SK-N-SH treated with all-trans-retinoic acid at 6 μM for 48 hours (cell line): ENCODE results near the gene NUFIP1.

Source experiments
- ATAC-seq: fragments of 200-7000 bp; cut with Tn5 transposase; 3 replicates; pipeline ENCODE4 v1.9.1; 2020; ENCODE audit warnings: mild to moderate bottlenecking, moderate library complexity
- ARNTL ChIP-seq: fragments of 450-650 bp; formaldehyde crosslinking; IDR thresholded peaks from 2 replicates; pipeline ENCODE4 v1.5.0; 2020; ENCODE audit warnings: low read depth, mild to moderate bottlenecking, moderate library complexity, borderline replicate concordance
- BACH2 ChIP-seq: fragments of 250-450 bp; sonication (Bioruptor Pico); IDR thresholded peaks from 2 replicates; pipeline ENCODE4 v1.9.0; 2021; ENCODE audit warnings: mild to moderate bottlenecking, borderline replicate concordance
- CSDC2 ChIP-seq: fragments of 250-450 bp; sonication (Bioruptor Pico); IDR thresholded peaks from 2 replicates; pipeline ENCODE4 v1.5.0; 2020; ENCODE audit warnings: mild to moderate bottlenecking, moderate library complexity
- CSRNP3 ChIP-seq: fragments of 250-450 bp; sonication (Bioruptor Pico); IDR thresholded peaks from 2 replicates; pipeline ENCODE4 v1.5.1; 2021; ENCODE audit warnings: mild to moderate bottlenecking, moderate library complexity
- GLIS3 ChIP-seq: fragments of 250-450 bp; sonication (Bioruptor Pico); IDR thresholded peaks from 2 replicates; pipeline ENCODE4 v1.5.0; 2020; ENCODE audit warnings: mild to moderate bottlenecking, moderate library complexity
- ISL1 ChIP-seq: fragments of 250-450 bp; sonication (Bioruptor Pico); IDR thresholded peaks from 2 replicates; pipeline ENCODE4 v2.1.2; 2022; ENCODE audit warnings: mild to moderate bottlenecking, moderate library complexity
- OSR1 ChIP-seq: fragments of 250-450 bp; sonication (Bioruptor Pico); IDR thresholded peaks from 2 replicates; pipeline ENCODE4 v1.8.0; 2022; ENCODE audit warnings: moderate library complexity, mild to moderate bottlenecking, inconsistent platforms
- PPARA ChIP-seq: fragments of 250-450 bp; sonication (Bioruptor Pico); IDR thresholded peaks from 2 replicates; pipeline ENCODE4 v1.5.0; 2020; ENCODE audit warnings: mild to moderate bottlenecking, borderline replicate concordance
- RARB ChIP-seq: fragments of 250-450 bp; sonication (Bioruptor Pico); IDR thresholded peaks from 2 replicates; pipeline ENCODE4 v1.8.0; 2021; ENCODE audit warnings: mild to moderate bottlenecking, moderate library complexity
- SNAI2 ChIP-seq: fragments of 250-450 bp; sonication (Bioruptor Pico); IDR thresholded peaks from 2 replicates; pipeline ENCODE4 v1.5.0; 2020; ENCODE audit warnings: mild to moderate bottlenecking, moderate library complexity
- TCF4 ChIP-seq: fragments of 250-450 bp; sonication (Bioruptor Pico); IDR thresholded peaks from 2 replicates; pipeline ENCODE4 v1.8.0; 2021; ENCODE audit warnings: mild to moderate bottlenecking, moderate library complexity, borderline replicate concordance
- TOX ChIP-seq: fragments of 250-450 bp; sonication (Bioruptor Pico); IDR thresholded peaks from 2 replicates; pipeline ENCODE4 v1.8.0; 2021; ENCODE audit warnings: mild to moderate bottlenecking, moderate library complexity, borderline replicate concordance
- ZC3H10 ChIP-seq: fragments of 250-450 bp; sonication (Bioruptor Pico); IDR thresholded peaks from 2 replicates; pipeline ENCODE4 v1.5.1; 2021; ENCODE audit warnings: mild to moderate bottlenecking, moderate library complexity
- ZFP3 ChIP-seq: fragments of 250-450 bp; sonication (Bioruptor Pico); IDR thresholded peaks from 2 replicates; pipeline ENCODE4 v1.5.0; 2020; ENCODE audit warnings: mild to moderate bottlenecking, moderate library complexity
- ZFP30 ChIP-seq: fragments of 450-650 bp; formaldehyde crosslinking; IDR thresholded peaks from 2 replicates; pipeline ENCODE4 v1.5.0; 2022; ENCODE audit warnings: mild to moderate bottlenecking, moderate library complexity
- ZNF565 ChIP-seq: fragments of 450-650 bp; formaldehyde crosslinking; conservative IDR thresholded peaks from 2 replicates; pipeline ENCODE4 v1.5.0; 2020; ENCODE audit warnings: low read depth, mild to moderate bottlenecking, moderate library complexity
- ZNF70 ChIP-seq: fragments of 450-650 bp; formaldehyde crosslinking; IDR thresholded peaks from 2 replicates; pipeline ENCODE4 v1.5.0; 2020; ENCODE audit warnings: mild to moderate bottlenecking, moderate library complexity
- ZNF8 ChIP-seq: fragments of 450-650 bp; formaldehyde crosslinking; IDR thresholded peaks from 2 replicates; pipeline ENCODE4 v1.5.0; 2020; ENCODE audit warnings: mild to moderate bottlenecking, moderate library complexity
- TF ChIP-seq, protein P1 (sequence below): fragments of 250-450 bp; sonication (Bioruptor Pico); IDR thresholded peaks from 2 replicates; pipeline ENCODE4 v1.5.1; 2020; ENCODE audit warnings: low read depth, mild to moderate bottlenecking, moderate library complexity
- TF ChIP-seq, protein P2 (sequence below): fragments of 250-450 bp; sonication (Bioruptor Pico); IDR thresholded peaks from 2 replicates; pipeline ENCODE4 v1.8.0; 2021; ENCODE audit warnings: low read depth, mild to moderate bottlenecking, moderate library complexity, borderline replicate concordance
- TF ChIP-seq, protein P3 (sequence below): fragments of 250-450 bp; sonication (Bioruptor Pico); IDR thresholded peaks from 2 replicates; pipeline ENCODE4 v1.8.0; 2020; ENCODE audit warnings: mild to moderate bottlenecking, moderate library complexity, borderline replicate concordance
- TF ChIP-seq, protein P4 (sequence below): fragments of 250-450 bp; sonication (Bioruptor Pico); IDR thresholded peaks from 2 replicates; pipeline ENCODE4 v1.5.0; 2020; ENCODE audit warnings: mild to moderate bottlenecking, moderate library complexity

Gene NUFIP1

GRCh38 chr13:45015300-45015699, 26.0 kb upstream of the NUFIP1 start:
- no peak for ATAC-seq
- TF ChIP-seq ARNTL: no peak
- no peak for TF ChIP-seq OSR1 (CRISPR knock-in tag)
- TF ChIP-seq, protein P1, sequence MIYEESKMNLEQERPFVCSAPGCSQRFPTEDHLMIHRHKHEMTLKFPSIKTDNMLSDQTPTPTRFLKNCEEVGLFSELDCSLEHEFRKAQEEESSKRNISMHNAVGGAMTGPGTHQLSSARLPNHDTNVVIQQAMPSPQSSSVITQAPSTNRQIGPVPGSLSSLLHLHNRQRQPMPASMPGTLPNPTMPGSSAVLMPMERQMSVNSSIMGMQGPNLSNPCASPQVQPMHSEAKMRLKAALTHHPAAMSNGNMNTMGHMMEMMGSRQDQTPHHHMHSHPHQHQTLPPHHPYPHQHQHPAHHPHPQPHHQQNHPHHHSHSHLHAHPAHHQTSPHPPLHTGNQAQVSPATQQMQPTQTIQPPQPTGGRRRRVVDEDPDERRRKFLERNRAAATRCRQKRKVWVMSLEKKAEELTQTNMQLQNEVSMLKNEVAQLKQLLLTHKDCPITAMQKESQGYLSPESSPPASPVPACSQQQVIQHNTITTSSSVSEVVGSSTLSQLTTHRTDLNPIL (CRISPR knock-in tag): no peak
- no peak for TF ChIP-seq ZC3H10 (CRISPR knock-in tag)
- no peak for TF ChIP-seq ISL1 (CRISPR knock-in tag)
- no peak for TF ChIP-seq ZNF565
- no peak for TF ChIP-seq GLIS3
- no peak for TF ChIP-seq ZFP30
- no peak for TF ChIP-seq ZNF70 (CRISPR knock-in tag)
- TF ChIP-seq ZNF8: no peak
- TF ChIP-seq, protein P2, sequence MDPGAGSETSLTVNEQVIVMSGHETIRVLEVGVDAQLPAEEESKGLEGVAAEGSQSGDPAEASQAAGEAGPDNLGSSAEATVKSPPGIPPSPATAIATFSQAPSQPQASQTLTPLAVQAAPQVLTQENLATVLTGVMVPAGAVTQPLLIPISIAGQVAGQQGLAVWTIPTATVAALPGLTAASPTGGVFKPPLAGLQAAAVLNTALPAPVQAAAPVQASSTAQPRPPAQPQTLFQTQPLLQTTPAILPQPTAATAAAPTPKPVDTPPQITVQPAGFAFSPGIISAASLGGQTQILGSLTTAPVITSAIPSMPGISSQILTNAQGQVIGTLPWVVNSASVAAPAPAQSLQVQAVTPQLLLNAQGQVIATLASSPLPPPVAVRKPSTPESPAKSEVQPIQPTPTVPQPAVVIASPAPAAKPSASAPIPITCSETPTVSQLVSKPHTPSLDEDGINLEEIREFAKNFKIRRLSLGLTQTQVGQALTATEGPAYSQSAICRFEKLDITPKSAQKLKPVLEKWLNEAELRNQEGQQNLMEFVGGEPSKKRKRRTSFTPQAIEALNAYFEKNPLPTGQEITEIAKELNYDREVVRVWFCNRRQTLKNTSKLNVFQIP (CRISPR knock-in tag): no peak
- TF ChIP-seq TCF4 (CRISPR knock-in tag): no peak
- no peak for TF ChIP-seq ZFP3 (CRISPR knock-in tag)
- no peak for TF ChIP-seq BACH2
- TF ChIP-seq RARB (CRISPR knock-in tag): no peak

DNA sequence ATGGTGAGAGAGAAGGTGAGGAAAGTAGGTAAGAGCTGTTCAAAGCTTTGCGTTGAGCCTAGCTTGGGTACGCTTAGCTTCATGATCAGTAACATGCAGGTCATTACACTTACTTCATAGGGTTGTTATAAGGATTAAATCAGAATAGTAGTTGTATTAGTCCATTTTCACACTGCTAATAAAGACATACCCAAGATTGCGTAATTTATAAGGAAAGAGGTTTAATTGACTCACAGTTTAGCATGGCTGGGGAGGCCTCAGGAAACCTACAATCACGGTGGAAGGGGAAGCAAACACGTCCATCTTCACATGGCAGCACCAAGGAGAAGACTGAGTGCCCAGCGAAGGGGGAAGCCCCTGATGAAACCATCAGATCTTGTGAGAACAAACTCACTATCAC, 21.9 kb upstream of the NUFIP1 start:
- no peak for TF ChIP-seq ZNF565
- TF ChIP-seq, protein P1 (CRISPR knock-in tag): no peak
- no peak for TF ChIP-seq ZC3H10 (CRISPR knock-in tag)
- no peak for ATAC-seq

GRCh38 chr13:45007823-45008222, 18.6 kb upstream of the NUFIP1 start:
- no peak for ATAC-seq
- TF ChIP-seq ZFP30 (no peak), TCF4 (CRISPR knock-in tag) (no peak), BACH2 (no peak), ZFP3 (CRISPR knock-in tag) (no peak), TOX (CRISPR knock-in tag) (no peak), OSR1 (CRISPR knock-in tag) (no peak), SNAI2 (no peak), ZNF8 (no peak), PPARA (CRISPR knock-in tag) (no peak), ZC3H10 (CRISPR knock-in tag) (no peak), ISL1 (CRISPR knock-in tag) (no peak), RARB (CRISPR knock-in tag) (no peak)
- TF ChIP-seq, protein P3, sequence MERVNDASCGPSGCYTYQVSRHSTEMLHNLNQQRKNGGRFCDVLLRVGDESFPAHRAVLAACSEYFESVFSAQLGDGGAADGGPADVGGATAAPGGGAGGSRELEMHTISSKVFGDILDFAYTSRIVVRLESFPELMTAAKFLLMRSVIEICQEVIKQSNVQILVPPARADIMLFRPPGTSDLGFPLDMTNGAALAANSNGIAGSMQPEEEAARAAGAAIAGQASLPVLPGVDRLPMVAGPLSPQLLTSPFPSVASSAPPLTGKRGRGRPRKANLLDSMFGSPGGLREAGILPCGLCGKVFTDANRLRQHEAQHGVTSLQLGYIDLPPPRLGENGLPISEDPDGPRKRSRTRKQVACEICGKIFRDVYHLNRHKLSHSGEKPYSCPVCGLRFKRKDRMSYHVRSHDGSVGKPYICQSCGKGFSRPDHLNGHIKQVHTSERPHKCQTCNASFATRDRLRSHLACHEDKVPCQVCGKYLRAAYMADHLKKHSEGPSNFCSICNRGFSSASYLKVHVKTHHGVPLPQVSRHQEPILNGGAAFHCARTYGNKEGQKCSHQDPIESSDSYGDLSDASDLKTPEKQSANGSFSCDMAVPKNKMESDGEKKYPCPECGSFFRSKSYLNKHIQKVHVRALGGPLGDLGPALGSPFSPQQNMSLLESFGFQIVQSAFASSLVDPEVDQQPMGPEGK: no peak
- TF ChIP-seq, protein P4, sequence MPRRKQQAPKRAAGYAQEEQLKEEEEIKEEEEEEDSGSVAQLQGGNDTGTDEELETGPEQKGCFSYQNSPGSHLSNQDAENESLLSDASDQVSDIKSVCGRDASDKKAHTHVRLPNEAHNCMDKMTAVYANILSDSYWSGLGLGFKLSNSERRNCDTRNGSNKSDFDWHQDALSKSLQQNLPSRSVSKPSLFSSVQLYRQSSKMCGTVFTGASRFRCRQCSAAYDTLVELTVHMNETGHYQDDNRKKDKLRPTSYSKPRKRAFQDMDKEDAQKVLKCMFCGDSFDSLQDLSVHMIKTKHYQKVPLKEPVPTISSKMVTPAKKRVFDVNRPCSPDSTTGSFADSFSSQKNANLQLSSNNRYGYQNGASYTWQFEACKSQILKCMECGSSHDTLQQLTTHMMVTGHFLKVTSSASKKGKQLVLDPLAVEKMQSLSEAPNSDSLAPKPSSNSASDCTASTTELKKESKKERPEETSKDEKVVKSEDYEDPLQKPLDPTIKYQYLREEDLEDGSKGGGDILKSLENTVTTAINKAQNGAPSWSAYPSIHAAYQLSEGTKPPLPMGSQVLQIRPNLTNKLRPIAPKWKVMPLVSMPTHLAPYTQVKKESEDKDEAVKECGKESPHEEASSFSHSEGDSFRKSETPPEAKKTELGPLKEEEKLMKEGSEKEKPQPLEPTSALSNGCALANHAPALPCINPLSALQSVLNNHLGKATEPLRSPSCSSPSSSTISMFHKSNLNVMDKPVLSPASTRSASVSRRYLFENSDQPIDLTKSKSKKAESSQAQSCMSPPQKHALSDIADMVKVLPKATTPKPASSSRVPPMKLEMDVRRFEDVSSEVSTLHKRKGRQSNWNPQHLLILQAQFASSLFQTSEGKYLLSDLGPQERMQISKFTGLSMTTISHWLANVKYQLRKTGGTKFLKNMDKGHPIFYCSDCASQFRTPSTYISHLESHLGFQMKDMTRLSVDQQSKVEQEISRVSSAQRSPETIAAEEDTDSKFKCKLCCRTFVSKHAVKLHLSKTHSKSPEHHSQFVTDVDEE (CRISPR knock-in tag): no peak

DNA sequence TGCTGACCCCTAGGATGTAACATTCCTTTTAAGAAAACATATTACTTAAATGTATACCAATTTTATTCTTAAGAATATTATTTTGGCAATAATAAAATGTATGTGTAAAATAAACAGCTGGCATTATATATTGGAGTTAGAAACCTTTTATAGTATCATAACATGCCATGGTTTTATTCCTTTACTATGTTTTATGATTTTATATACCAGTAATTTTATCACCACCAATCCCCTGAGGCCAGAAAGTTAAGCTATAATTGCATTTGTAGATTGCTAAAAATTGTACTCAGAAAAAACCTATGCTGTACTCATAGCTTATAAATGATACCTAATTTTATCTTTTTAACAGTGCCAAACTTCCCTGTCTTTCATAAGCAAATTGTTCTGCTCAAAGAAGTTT, 18.0 kb upstream of the NUFIP1 start:
- no peak for ATAC-seq
- TF ChIP-seq, protein P4 (CRISPR knock-in tag): no peak
- TF ChIP-seq ZNF8 (no peak), ZFP3 (CRISPR knock-in tag) (no peak), CSDC2 (no peak), PPARA (CRISPR knock-in tag) (no peak), CSRNP3 (CRISPR knock-in tag) (no peak), TOX (CRISPR knock-in tag) (no peak), RARB (CRISPR knock-in tag) (no peak), ZFP30 (no peak), ZNF70 (CRISPR knock-in tag) (no peak), GLIS3 (no peak), TCF4 (CRISPR knock-in tag) (no peak), ZC3H10 (CRISPR knock-in tag) (no peak), ARNTL (no peak)
